Liver (tissue), 9 donors: Measurements from ENCODE around the gene COL5A1. TPM values are rescaled to one million over a fixed set of nuclear protein-coding genes. Genes with fewer than 3 reads are reported as not detected.

Experiments used
- DNase-seq: peaks from one replicate; pipeline ENCODE4 v3.0.0-alpha.2; 2017; ENCODE audit warnings: low spot score
- H3K27ac ChIP-seq, 2 donors: one replicate each; pipeline ENCODE4 v1.7.0; 2013; ENCODE audit warnings: inconsistent platforms in 2 of 2, low read length in 2 of 2, control low read depth in 1 of 2, low read depth in 1 of 2, mild to moderate bottlenecking in 1 of 2
- H3K27me3 ChIP-seq, 4 donors: one replicate each; pipeline versions ENCODE4 v1.6.1 to v1.7.0; 2013; ENCODE audit warnings: low read length in 3 of 4, inconsistent platforms in 1 of 4, mild to moderate bottlenecking in 1 of 4, moderate library complexity in 1 of 4; ENCODE audit not compliant: control insufficient read depth in 4 of 4, insufficient read depth in 4 of 4
- H3K36me3 ChIP-seq, 4 donors: one replicate each; pipeline versions ENCODE4 v1.6.1 to v1.7.0; 2013; ENCODE audit warnings: low read length in 3 of 4, mild to moderate bottlenecking in 3 of 4, low read depth in 1 of 4, moderate library complexity in 1 of 4; ENCODE audit not compliant: control insufficient read depth in 4 of 4, insufficient read depth in 3 of 4
- H3K4me1 ChIP-seq, 4 donors: one replicate each; pipeline versions ENCODE4 v1.6.1 to v1.7.0; 2013; ENCODE audit warnings: low read length in 3 of 4, mild to moderate bottlenecking in 3 of 4, moderate library complexity in 1 of 4; ENCODE audit not compliant: control insufficient read depth in 4 of 4, insufficient read depth in 4 of 4
- H3K4me3 ChIP-seq, 3 donors: one replicate each; pipeline versions ENCODE4 v1.6.1 to v1.7.0; 2013; ENCODE audit warnings: low read length in 3 of 3, control low read depth in 1 of 3, low read depth in 1 of 3, mild to moderate bottlenecking in 1 of 3
- H3K9ac ChIP-seq, 2 donors: one replicate each; pipeline ENCODE4 v1.7.0; 2013; ENCODE audit warnings: low read length in 2 of 2, mild to moderate bottlenecking in 2 of 2, moderate library complexity in 2 of 2, control low read depth in 1 of 2, low read depth in 1 of 2
- H3K9me3 ChIP-seq, 4 donors: one replicate each; pipeline versions ENCODE4 v1.6.1 to v1.7.0; 2013; ENCODE audit warnings: low read length in 3 of 4; ENCODE audit not compliant: control insufficient read depth in 4 of 4
- ATF3 ChIP-seq: IDR thresholded peaks from 2 replicates; pipeline ENCODE4 v1.6.1; 2016; ENCODE audit warnings: antibody characterized with exemption
- CTCF ChIP-seq: fragments of 150-350 bp; IDR thresholded peaks from 2 replicates; pipeline ENCODE4 v1.5.1; 2017; ENCODE audit warnings: improper control_type of control experiment, low read depth, low read length; ENCODE audit not compliant: missing input control
- EGR1 ChIP-seq, 2 donors: IDR thresholded peaks; 2 replicates each; pipeline ENCODE4 v1.6.1; 2016 to 2018; ENCODE audit warnings: antibody characterized with exemption in 2 of 2, low read depth in 2 of 2
- FOXA1 ChIP-seq: IDR thresholded peaks from 2 replicates; pipeline ENCODE4 v1.6.1; 2016; ENCODE audit warnings: antibody characterized with exemption
- GABPA ChIP-seq, 2 donors: IDR thresholded peaks in 1 of 2; conservative IDR thresholded peaks in 1 of 2; 2 replicates each; pipeline ENCODE4 v1.6.1; 2016; ENCODE audit warnings: antibody characterized with exemption in 2 of 2, mild to moderate bottlenecking in 1 of 2, moderate library complexity in 1 of 2
- HNF4A ChIP-seq, 2 donors: conservative IDR thresholded peaks; 2 replicates each; pipeline ENCODE4 v1.6.1; 2016; ENCODE audit warnings: antibody characterized with exemption in 2 of 2, mild to moderate bottlenecking in 2 of 2
- HNF4G ChIP-seq: IDR thresholded peaks from 2 replicates; pipeline ENCODE4 v1.6.1; 2016; ENCODE audit warnings: antibody characterized with exemption
- JUND ChIP-seq, 2 donors: IDR thresholded peaks; 2 replicates each; pipeline ENCODE4 v1.6.1; 2016; ENCODE audit warnings: antibody characterized with exemption in 2 of 2
- MAX ChIP-seq: IDR thresholded peaks from 2 replicates; pipeline ENCODE4 v1.6.1; 2016; ENCODE audit warnings: antibody characterized with exemption
- NR2F2 ChIP-seq: IDR thresholded peaks from 2 replicates; pipeline ENCODE4 v1.6.1; 2016; ENCODE audit warnings: antibody characterized with exemption
- RAD21 ChIP-seq, 2 donors: IDR thresholded peaks; 2 replicates each; pipeline ENCODE4 v1.6.1; 2016; ENCODE audit warnings: antibody characterized with exemption in 2 of 2, mild to moderate bottlenecking in 2 of 2
- REST ChIP-seq: IDR thresholded peaks from 2 replicates; pipeline ENCODE4 v1.6.1; 2016; ENCODE audit warnings: antibody characterized with exemption, mild to moderate bottlenecking
- RXRA ChIP-seq, 2 donors: IDR thresholded peaks; 2 replicates each; pipeline ENCODE4 v1.6.1; 2017 to 2018; ENCODE audit warnings: antibody characterized with exemption in 2 of 2, mild to moderate bottlenecking in 1 of 2
- SP1 ChIP-seq: IDR thresholded peaks from 2 replicates; pipeline ENCODE4 v1.6.1; 2018; ENCODE audit warnings: antibody characterized with exemption, mild to moderate bottlenecking
- TAF1 ChIP-seq: conservative IDR thresholded peaks from 2 replicates; pipeline ENCODE4 v1.6.1; 2016; ENCODE audit warnings: antibody characterized with exemption, mild to moderate bottlenecking
- YY1 ChIP-seq: IDR thresholded peaks from 2 replicates; pipeline ENCODE4 v1.6.1; 2016; ENCODE audit warnings: antibody characterized with exemption, mild to moderate bottlenecking
- ZBTB33 ChIP-seq: IDR thresholded peaks from 2 replicates; pipeline ENCODE4 v1.6.1; 2016; ENCODE audit warnings: antibody characterized with exemption
- WGBS: extraction: QIAGEN DNeasy Blood & Tissue Kit; methylation state at CpG from one replicate; pipeline ENCODE4 v1.1.7; 2013; 5-methylcytosine and 5-hydroxymethylcytosine counted together
- polyA plus RNA-seq, 2 donors: library from polyadenylated mRNA; stranded (reverse) in 1 of 2; unstranded in 1 of 2; fragments of 200-250 nt in 1 of 2; fragments of >200 nt in 1 of 2; fragmentation: Nextera tagmentation in 1 of 2; extraction: Ambion mirVana in 1 of 2; gene quantifications; one replicate each; pipeline versions ENCODE4 v1.2.1 to v1.2.3, GENCODE V29; 2013 to 2015
- total RNA-seq, 2 donors: library from RNA; depleted of rRNA; stranded (reverse); fragments of >200 nt; gene quantifications; one replicate each; pipeline ENCODE4 v1.2.3, GENCODE V29; 2014
- donor health status: healthy.
- donor health status: healthy.
- donor health status: healthy.
- donor health status: healthy.
- donor health status: healthy.

The COL5A1 gene
- total and polyA plus RNA-seq, 4 donors: 0.67 to 15.6 (median 11.2) TPM

GRCh38 chr9:134616341-134616740 lies 25.3 kb upstream of the COL5A1 start:
- peaks cover 0 to 7% (median 3%) of the 10 kb centered on the region in 4 donors for H3K9me3 ChIP-seq
- no peak for DNase-seq
- WGBS: 77% methylated on average over 3 of the region's 3 CpGs
- H3K27me3 ChIP-seq: peaks cover 0 to 2% (median 0%) of the 10 kb centered on the region in 4 donors
- no peaks in the 10 kb centered on the region for H3K4me1 ChIP-seq
- no peak overlapping the region for H3K9ac ChIP-seq
- no peaks in the 10 kb centered on the region for H3K36me3 ChIP-seq
- H3K4me3 ChIP-seq: no peak overlapping the region
- TF ChIP-seq RAD21 (IDR thresholded peaks at IDR 0.05): no peak
- TF ChIP-seq ZBTB33: no peak
- no peak for TF ChIP-seq NR2F2
- no peak for TF ChIP-seq MAX
- TF ChIP-seq RXRA (IDR thresholded peaks at IDR 0.05): no peak
- TF ChIP-seq CTCF: no peak
- TF ChIP-seq JUND (IDR thresholded peaks at IDR 0.05): no peak
- no peak for TF ChIP-seq REST
- no peak for TF ChIP-seq HNF4G
- no peak for TF ChIP-seq ATF3
- no peak for TF ChIP-seq EGR1 (IDR thresholded peaks at IDR 0.05; ENCODE audit: low read depth in 2 of 2)
- no peak for TF ChIP-seq SP1
- no peak overlapping the region for H3K27ac ChIP-seq

- H3K27ac ChIP-seq: no peak overlapping the region
- no peak overlapping the region for H3K4me3 ChIP-seq
- peaks cover 0 to 2% (median 0%) of the 10 kb centered on the region in 4 donors for H3K27me3 ChIP-seq
- H3K4me1 ChIP-seq: no peaks in the 10 kb centered on the region
- peaks cover 0 to 6% (median 2%) of the 10 kb centered on the region in 4 donors for H3K9me3 ChIP-seq
- H3K36me3 ChIP-seq: no peaks in the 10 kb centered on the region
- 82% methylated on average over 8 of the region's 8 CpGs for WGBS
- TF ChIP-seq GABPA (IDR thresholded peaks at IDR 0.05 in 1 of 2, conservative IDR thresholded peaks at IDR 0.05 in 1 of 2) (no peak), RAD21 (IDR thresholded peaks at IDR 0.05) (no peak), ATF3 (no peak), FOXA1 (no peak), CTCF (no peak), YY1 (no peak), MAX (no peak), HNF4A (conservative IDR thresholded peaks at IDR 0.05) (no peak), EGR1 (IDR thresholded peaks at IDR 0.05; ENCODE audit: low read depth in 2 of 2) (no peak), HNF4G (no peak), NR2F2 (no peak), TAF1 (no peak), JUND (IDR thresholded peaks at IDR 0.05) (no peak)
- no peak overlapping the region for H3K9ac ChIP-seq
- no peak for DNase-seq
Observed at GRCh38 chr9:134617246-134617645, 24.4 kb upstream of the COL5A1 start.
